Mesenchymal stem cell (in vitro differentiated cells and primary cell): ENCODE measurements around the gene ITGAD.

Source experiments
- DNase-seq: peaks from one replicate; pipeline ENCODE4 v3.0.0-alpha.2; 2013
- H2AFZ ChIP-seq: one replicate; pipeline ENCODE4 v1.6.1; 2013; ENCODE audit warnings: low read depth, mild to moderate bottlenecking, control low read depth, inconsistent platforms, low read length, moderate library complexity
- H2AK5ac ChIP-seq: 2 replicates; pipeline ENCODE4 v1.6.1; 2013; ENCODE audit warnings: low read length, moderate library complexity, mild to moderate bottlenecking, inconsistent platforms; ENCODE audit not compliant: severe bottlenecking
- H2BK120ac ChIP-seq: one replicate; pipeline ENCODE4 v1.6.1; 2013; ENCODE audit warnings: low read depth, mild to moderate bottlenecking, inconsistent platforms, low read length, moderate library complexity
- H2BK12ac ChIP-seq, 2 experiments: one replicate each; pipeline ENCODE4 v1.6.1; 2013; ENCODE audit warnings: inconsistent platforms in 2 of 2, low read length in 2 of 2, mild to moderate bottlenecking in 2 of 2, moderate library complexity in 2 of 2, control low read depth in 1 of 2
- H2BK15ac ChIP-seq: one replicate; pipeline ENCODE4 v1.6.1; 2013; ENCODE audit warnings: mild to moderate bottlenecking, low read depth, inconsistent platforms; ENCODE audit not compliant: poor library complexity, severe bottlenecking
- H2BK5ac ChIP-seq: 2 replicates; pipeline ENCODE4 v1.6.1; 2013; ENCODE audit warnings: low read depth, mild to moderate bottlenecking, low read length, control low read depth, inconsistent platforms; ENCODE audit not compliant: poor library complexity, severe bottlenecking
- H3K14ac ChIP-seq, 2 experiments: one replicate each; pipeline ENCODE4 v1.6.1; 2013; ENCODE audit warnings: inconsistent platforms in 2 of 2, low read length in 2 of 2, control low read depth in 1 of 2, mild to moderate bottlenecking in 1 of 2, moderate library complexity in 1 of 2
- H3K18ac ChIP-seq, 2 experiments: one replicate each; pipeline ENCODE4 v1.6.1; 2013; ENCODE audit warnings: inconsistent platforms in 2 of 2, low read length in 2 of 2, control low read depth in 1 of 2, low read depth in 1 of 2, mild to moderate bottlenecking in 1 of 2
- H3K23ac ChIP-seq, 2 experiments: one replicate each; pipeline ENCODE4 v1.6.1; 2013; ENCODE audit warnings: inconsistent platforms in 2 of 2, low read length in 2 of 2, mild to moderate bottlenecking in 2 of 2, moderate library complexity in 2 of 2, control low read depth in 1 of 2
- H3K27ac ChIP-seq: 2 replicates; pipeline ENCODE4 v1.5.1; 2013; ENCODE audit warnings: mild to moderate bottlenecking, moderate library complexity, low read length, control low read depth, inconsistent platforms; ENCODE audit not compliant: poor library complexity, severe bottlenecking
- H3K27me3 ChIP-seq, 2 experiments: 2 replicates each; pipeline versions ENCODE4 v1.6.1 to v1.7.0; 2013; ENCODE audit warnings: low read length in 2 of 2, mild to moderate bottlenecking in 2 of 2, moderate library complexity in 2 of 2, control low read depth in 1 of 2, inconsistent platforms in 1 of 2; ENCODE audit not compliant: control insufficient read depth in 1 of 2, insufficient read depth in 1 of 2
- H3K36me3 ChIP-seq, 2 experiments: 2 replicates each; pipeline versions ENCODE4 v1.6.1 to v1.7.0; 2013; ENCODE audit warnings: low read length in 2 of 2, control low read depth in 1 of 2, inconsistent platforms in 1 of 2, low read depth in 1 of 2, mild to moderate bottlenecking in 1 of 2; ENCODE audit not compliant: insufficient read depth in 2 of 2, control insufficient read depth in 1 of 2
- H3K4ac ChIP-seq, 2 experiments: one replicate each; pipeline ENCODE4 v1.6.1; 2013; ENCODE audit warnings: inconsistent platforms in 2 of 2, low read length in 2 of 2, mild to moderate bottlenecking in 2 of 2, moderate library complexity in 2 of 2, control low read depth in 1 of 2, low read depth in 1 of 2
- H3K4me1 ChIP-seq: 2 replicates; pipeline ENCODE4 v1.6.1; 2013; ENCODE audit warnings: low read depth, low read length, control low read depth; ENCODE audit not compliant: control insufficient read depth, insufficient read depth
- H3K4me2 ChIP-seq: 2 replicates; pipeline ENCODE4 v1.6.1; 2013; ENCODE audit warnings: low read length, mild to moderate bottlenecking, inconsistent platforms; ENCODE audit not compliant: poor library complexity, severe bottlenecking
- H3K4me3 ChIP-seq, 2 experiments: 2 replicates each; pipeline versions ENCODE4 v1.5.1 to v1.7.0; 2013; ENCODE audit warnings: low read length in 2 of 2, mild to moderate bottlenecking in 2 of 2, control low read depth in 1 of 2, low read depth in 1 of 2; ENCODE audit not compliant: insufficient read depth in 1 of 2
- H3K79me1 ChIP-seq: replicated peaks from 2 replicates; pipeline ENCODE4 v1.6.1; 2013; ENCODE audit warnings: mild to moderate bottlenecking, control low read depth, low read length, inconsistent platforms; ENCODE audit not compliant: poor library complexity, severe bottlenecking
- H3K9ac ChIP-seq: 2 replicates; pipeline ENCODE4 v1.7.0; 2013; ENCODE audit warnings: mild to moderate bottlenecking, low read length, moderate library complexity
- H3K9me3 ChIP-seq: 2 replicates; pipeline ENCODE4 v1.7.0; 2013; ENCODE audit warnings: mild to moderate bottlenecking, low read length; ENCODE audit not compliant: control insufficient read depth
- H4K8ac ChIP-seq: one replicate; pipeline ENCODE4 v1.6.1; 2013; ENCODE audit warnings: inconsistent platforms, mild to moderate bottlenecking, low read length, moderate library complexity
- H4K91ac ChIP-seq: one replicate; pipeline ENCODE4 v1.6.1; 2013; ENCODE audit warnings: mild to moderate bottlenecking, low read length, inconsistent platforms
- WGBS: methylation state at CpG from one replicate; pipeline ENCODE4 v1.1.7; 2013; ENCODE audit warnings: mixed read lengths; 5-methylcytosine and 5-hydroxymethylcytosine counted together

The ITGAD gene

GRCh38 chr16:31367853-31368252 is 25.3 kb upstream of the ITGAD start:
- Histone ChIP-seq H3K27me3 (peaks cover 0 to 20% of the 10 kb centered on the region in 2 experiments), H2BK5ac (no peak overlapping the region), H3K4me1 (no peaks in the 10 kb centered on the region), H3K4me3 (no peak overlapping the region), H3K9ac (no peak overlapping the region), H4K8ac (no peak overlapping the region), H2BK120ac (no peak overlapping the region), H2AFZ (no peak overlapping the region), H3K18ac (no peak overlapping the region), H3K4me2 (no peak overlapping the region), H3K9me3 (no peaks in the 10 kb centered on the region), H2AK5ac (no peak overlapping the region), H3K4ac (no peak overlapping the region), H3K14ac (no peak overlapping the region), H3K27ac (no peak overlapping the region), H4K91ac (no peak overlapping the region), H3K36me3 (no peaks in the 10 kb centered on the region), H3K23ac (no peak overlapping the region), H2BK15ac (no peak overlapping the region), H2BK12ac (no peak overlapping the region), H3K79me1 (no peaks in the 10 kb centered on the region)
- no peak for DNase-seq
- WGBS = 68% methylated on average over 3 of the region's 3 CpGs

- H3K27ac ChIP-seq = no peak overlapping the region
- H3K27me3 ChIP-seq = peaks cover 3 to 12% of the 10 kb centered on the region in 2 experiments
- no peak for DNase-seq
- H2BK15ac ChIP-seq = no peak overlapping the region
- no peak overlapping the region for H4K91ac ChIP-seq
- H3K4me3 ChIP-seq = no peak overlapping the region
- no peak overlapping the region for H3K23ac ChIP-seq
- H2AK5ac ChIP-seq = no peak overlapping the region
- no peaks in the 10 kb centered on the region for H3K79me1 ChIP-seq
- H3K4me1 ChIP-seq = no peaks in the 10 kb centered on the region
- no peak overlapping the region for H2BK5ac ChIP-seq
- no peak overlapping the region for H2AFZ ChIP-seq
- no peaks in the 10 kb centered on the region for H3K9me3 ChIP-seq
- H3K18ac ChIP-seq = no peak overlapping the region
- H3K4me2 ChIP-seq = no peak overlapping the region
- no peaks in the 10 kb centered on the region for H3K36me3 ChIP-seq
- no peak overlapping the region for H4K8ac ChIP-seq
- H3K9ac ChIP-seq = no peak overlapping the region
- 84% methylated on average over 12 of the region's 12 CpGs for WGBS
- H2BK120ac ChIP-seq = no peak overlapping the region
- no peak overlapping the region for H2BK12ac ChIP-seq
- no peak overlapping the region for H3K4ac ChIP-seq
- H3K14ac ChIP-seq = no peak overlapping the region
Observed at GRCh38 chr16:31371008-31371407, 22.1 kb upstream of the ITGAD start.

- Histone ChIP-seq H3K9ac (no peak overlapping the region), H2BK5ac (no peak overlapping the region), H3K27me3 (peaks cover 3 to 12% of the 10 kb centered on the region in 2 experiments), H4K8ac (no peak overlapping the region), H4K91ac (no peak overlapping the region), H3K4me3 (peak overlapping the region in 1 of 2 experiments; percentile 11), H3K27ac (no peak overlapping the region), H3K14ac (no peak overlapping the region), H3K18ac (no peak overlapping the region), H3K4me1 (no peaks in the 10 kb centered on the region), H2BK120ac (no peak overlapping the region), H2AFZ (no peak overlapping the region), H3K4ac (no peak overlapping the region), H3K36me3 (no peaks in the 10 kb centered on the region), H2AK5ac (no peak overlapping the region), H3K4me2 (no peak overlapping the region), H3K79me1 (no peaks in the 10 kb centered on the region), H3K23ac (no peak overlapping the region), H3K9me3 (no peaks in the 10 kb centered on the region), H2BK15ac (peak overlapping the region; percentile 12), H2BK12ac (no peak overlapping the region)
- 85% methylated on average over 42 of the region's 42 CpGs for WGBS
- DNase-seq = no peak
Observed at GRCh38 chr16:31371619-31372484, 21.3 kb upstream of the ITGAD start.

DNA sequence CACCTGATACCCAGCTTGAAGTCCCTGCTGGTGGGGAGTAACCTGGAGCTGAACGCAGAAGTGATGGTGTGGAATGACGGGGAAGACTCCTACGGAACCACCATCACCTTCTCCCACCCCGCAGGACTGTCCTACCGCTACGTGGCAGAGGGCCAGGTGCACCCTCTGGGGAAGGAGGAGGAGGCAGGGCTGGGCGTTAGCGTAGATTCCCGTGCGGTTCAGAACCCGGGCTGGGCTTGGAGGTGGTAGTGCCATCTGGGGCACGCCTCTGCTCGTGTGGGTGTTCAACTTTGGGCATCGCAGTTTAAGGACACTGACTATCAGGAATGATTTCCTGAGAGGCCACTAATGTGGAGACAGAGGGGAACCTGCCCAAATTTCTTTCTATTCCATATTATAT is 19.9 kb upstream of the ITGAD start:
- Histone ChIP-seq H2AFZ (no peak overlapping the region), H3K79me1 (no peaks in the 10 kb centered on the region), H3K4me1 (no peaks in the 10 kb centered on the region), H3K27me3 (peaks cover 13 to 20% of the 10 kb centered on the region in 2 experiments), H3K9ac (no peak overlapping the region), H3K9me3 (no peaks in the 10 kb centered on the region), H3K14ac (no peak overlapping the region), H3K27ac (no peak overlapping the region), H3K36me3 (no peaks in the 10 kb centered on the region), H3K23ac (no peak overlapping the region), H2BK12ac (no peak overlapping the region), H2BK120ac (no peak overlapping the region), H2BK15ac (no peak overlapping the region), H3K4me2 (no peak overlapping the region), H3K18ac (no peak overlapping the region), H2AK5ac (no peak overlapping the region), H3K4me3 (no peak overlapping the region), H4K91ac (no peak overlapping the region), H2BK5ac (no peak overlapping the region), H4K8ac (no peak overlapping the region), H3K4ac (no peak overlapping the region)
- DNase-seq = no peak
- WGBS = 85% methylated on average over 9 of the region's 14 CpGs
